Fibroblast of lung (primary cell): ENCODE results near the gene LCORL.

Experiments used
- EZH2 ChIP-seq: IDR thresholded peaks from 2 replicates; pipeline ENCODE4 v1.5.1; 2012; ENCODE audit warnings: low read length, control low read depth, mild to moderate bottlenecking; ENCODE audit errors: missing control alignments
- TF ChIP-seq, protein P1 (sequence below), 2 donors: IDR thresholded peaks in 1 of 2; conservative IDR thresholded peaks in 1 of 2; 1 replicate in 1 of 2; 2 replicates in 1 of 2; pipeline ENCODE4 v1.5.1; 2011 to 2012; ENCODE audit warnings: low read length in 2 of 2, control low read depth in 1 of 2, inconsistent platforms in 1 of 2, low read depth in 1 of 2, mild to moderate bottlenecking in 1 of 2

DNA sequence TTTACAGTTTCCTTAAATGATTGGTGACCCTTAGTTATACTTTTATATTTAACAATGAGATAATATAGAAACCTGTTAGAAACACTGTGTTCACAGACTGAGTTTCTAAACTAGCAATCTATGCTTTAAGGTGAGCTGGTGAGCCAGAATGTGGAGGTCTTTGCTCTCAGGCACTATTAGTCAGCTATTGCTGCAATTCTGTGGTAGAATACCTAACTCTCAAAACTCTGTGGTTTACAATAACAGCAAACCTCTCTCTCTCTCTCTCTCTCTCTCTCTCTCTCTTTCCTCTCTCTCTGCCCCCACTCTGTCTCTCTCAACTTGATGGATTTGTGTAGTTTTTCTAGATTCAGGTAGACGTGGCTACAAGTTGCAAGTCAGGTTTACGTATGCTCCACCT, 17.6 kb upstream of the LCORL start:
- TF ChIP-seq, protein P1, sequence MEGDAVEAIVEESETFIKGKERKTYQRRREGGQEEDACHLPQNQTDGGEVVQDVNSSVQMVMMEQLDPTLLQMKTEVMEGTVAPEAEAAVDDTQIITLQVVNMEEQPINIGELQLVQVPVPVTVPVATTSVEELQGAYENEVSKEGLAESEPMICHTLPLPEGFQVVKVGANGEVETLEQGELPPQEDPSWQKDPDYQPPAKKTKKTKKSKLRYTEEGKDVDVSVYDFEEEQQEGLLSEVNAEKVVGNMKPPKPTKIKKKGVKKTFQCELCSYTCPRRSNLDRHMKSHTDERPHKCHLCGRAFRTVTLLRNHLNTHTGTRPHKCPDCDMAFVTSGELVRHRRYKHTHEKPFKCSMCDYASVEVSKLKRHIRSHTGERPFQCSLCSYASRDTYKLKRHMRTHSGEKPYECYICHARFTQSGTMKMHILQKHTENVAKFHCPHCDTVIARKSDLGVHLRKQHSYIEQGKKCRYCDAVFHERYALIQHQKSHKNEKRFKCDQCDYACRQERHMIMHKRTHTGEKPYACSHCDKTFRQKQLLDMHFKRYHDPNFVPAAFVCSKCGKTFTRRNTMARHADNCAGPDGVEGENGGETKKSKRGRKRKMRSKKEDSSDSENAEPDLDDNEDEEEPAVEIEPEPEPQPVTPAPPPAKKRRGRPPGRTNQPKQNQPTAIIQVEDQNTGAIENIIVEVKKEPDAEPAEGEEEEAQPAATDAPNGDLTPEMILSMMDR (conservative IDR thresholded peaks at IDR 0.05 in 1 of 2, IDR thresholded peaks at IDR 0.05 in 1 of 2; ENCODE audit: low read depth in 1 of 2, low read length in 2 of 2), result no peak
- TF ChIP-seq EZH2, result no peak
